HepG2 (cell line): Measurements from ENCODE around the gene RAD21L1. TPM values are rescaled to one million over a fixed set of nuclear protein-coding genes. Genes with fewer than 3 reads are reported as not detected.

Experiments used
- AFF4 ChIP-seq: sonication (generic); formaldehyde crosslinking; IDR thresholded peaks from 2 replicates; pipeline ENCODE4 v1.4.0; 2020; ENCODE audit warnings: missing genetic modification reagents
- EED ChIP-seq: sonication (generic); formaldehyde crosslinking; IDR thresholded peaks from 2 replicates; pipeline ENCODE4 v1.5.0; 2020; ENCODE audit warnings: mild to moderate bottlenecking, missing genetic modification reagents
- FLYWCH1 ChIP-seq: sonication (generic); formaldehyde crosslinking; IDR thresholded peaks from 2 replicates; pipeline ENCODE4 v1.8.1; 2023; ENCODE audit warnings: mild to moderate bottlenecking, missing genetic modification reagents
- HES4 ChIP-seq: sonication (generic); formaldehyde crosslinking; IDR thresholded peaks from 2 replicates; pipeline ENCODE4 v1.9.0; 2021; ENCODE audit warnings: mild to moderate bottlenecking, missing genetic modification reagents, borderline replicate concordance
- HNRNPUL1 ChIP-seq: fragments of 200-400 bp; formaldehyde crosslinking; IDR thresholded peaks from 2 replicates; pipeline ENCODE4 v1.6.1; 2017; ENCODE audit warnings: low read depth, mild to moderate bottlenecking, low read length, moderate library complexity
- KLF9 ChIP-seq: IDR thresholded peaks from 2 replicates; pipeline ENCODE4 v1.6.1; 2016; ENCODE audit warnings: low read depth
- MAX ChIP-seq: IDR thresholded peaks from 2 replicates; pipeline ENCODE4 v1.6.1; 2012; ENCODE audit warnings: inconsistent platforms
- NCOR1 ChIP-seq: fragments of 200-600 bp; sonication (generic); IDR thresholded peaks from 2 replicates; pipeline ENCODE4 v1.7.0; 2017; ENCODE audit warnings: antibody characterized with exemption, low read length, borderline replicate concordance
- NRL ChIP-seq: sonication (generic); formaldehyde crosslinking; IDR thresholded peaks from 2 replicates; pipeline ENCODE4 v1.5.0; 2020; ENCODE audit warnings: missing genetic modification reagents, mild to moderate bottlenecking, moderate library complexity, borderline replicate concordance
- PLSCR1 ChIP-seq: sonication (generic); formaldehyde crosslinking; IDR thresholded peaks from 2 replicates; pipeline ENCODE4 v1.5.0; 2020; ENCODE audit warnings: missing genetic modification reagents, mild to moderate bottlenecking, borderline replicate concordance
- PRMT3 ChIP-seq: sonication (generic); formaldehyde crosslinking; IDR thresholded peaks from 2 replicates; pipeline ENCODE4 v1.8.1; 2022; ENCODE audit warnings: low read depth, mild to moderate bottlenecking, moderate library complexity, missing genetic modification reagents, borderline replicate concordance
- RBAK ChIP-seq: sonication (generic); formaldehyde crosslinking; IDR thresholded peaks from 2 replicates; pipeline ENCODE4 v1.5.1; 2020; ENCODE audit warnings: mild to moderate bottlenecking, missing genetic modification reagents
- REXO4 ChIP-seq: sonication (generic); formaldehyde crosslinking; IDR thresholded peaks from 2 replicates; pipeline ENCODE4 v1.8.0; 2022; ENCODE audit warnings: missing genetic modification reagents, mild to moderate bottlenecking, borderline replicate concordance
- TCF7 ChIP-seq: sonication (generic); IDR thresholded peaks from 2 replicates; pipeline ENCODE4 v1.6.1; 2016; ENCODE audit warnings: antibody characterized with exemption, low read depth
- ZNF20 ChIP-seq: sonication (generic); formaldehyde crosslinking; IDR thresholded peaks from 2 replicates; pipeline ENCODE4 v1.4.0; 2020; ENCODE audit warnings: mild to moderate bottlenecking, moderate library complexity, missing genetic modification reagents
- ZNF260 ChIP-seq: sonication (generic); formaldehyde crosslinking; IDR thresholded peaks from 2 replicates; pipeline ENCODE4 v1.4.0; 2020; ENCODE audit warnings: missing genetic modification reagents, low read depth, mild to moderate bottlenecking, borderline replicate concordance
- ZNF337 ChIP-seq: sonication (generic); formaldehyde crosslinking; IDR thresholded peaks from 2 replicates; pipeline ENCODE4 v1.5.1; 2020; ENCODE audit warnings: missing genetic modification reagents, low read depth, mild to moderate bottlenecking, borderline replicate concordance
- ZNF383 ChIP-seq: sonication (generic); formaldehyde crosslinking; IDR thresholded peaks from 2 replicates; pipeline ENCODE4 v1.4.0; 2020; ENCODE audit warnings: missing genetic modification reagents, mild to moderate bottlenecking, borderline replicate concordance
- ZNF430 ChIP-seq: sonication (generic); formaldehyde crosslinking; IDR thresholded peaks from 2 replicates; pipeline ENCODE4 v1.9.0; 2021; ENCODE audit warnings: mild to moderate bottlenecking, missing genetic modification reagents
- ZNF530 ChIP-seq: sonication (generic); formaldehyde crosslinking; IDR thresholded peaks from 2 replicates; pipeline ENCODE4 v1.5.0; 2020; ENCODE audit warnings: low read depth, mild to moderate bottlenecking, missing genetic modification reagents
- ZNF552 ChIP-seq: sonication (generic); formaldehyde crosslinking; IDR thresholded peaks from 2 replicates; pipeline ENCODE4 v1.9.0; 2022; ENCODE audit warnings: missing genetic modification reagents, mild to moderate bottlenecking, borderline replicate concordance
- ZNF557 ChIP-seq: sonication (generic); formaldehyde crosslinking; IDR thresholded peaks from 2 replicates; pipeline ENCODE4 v1.4.0; 2020; ENCODE audit warnings: missing genetic modification reagents
- ZNF704 ChIP-seq: sonication (generic); formaldehyde crosslinking; IDR thresholded peaks from 2 replicates; pipeline ENCODE4 v1.8.1; 2023; ENCODE audit warnings: mild to moderate bottlenecking, inconsistent platforms, moderate library complexity, missing genetic modification reagents, borderline replicate concordance
- ZNF720 ChIP-seq: sonication (generic); formaldehyde crosslinking; IDR thresholded peaks from 2 replicates; pipeline ENCODE4 v1.4.0; 2020; ENCODE audit warnings: missing genetic modification reagents
- ZNF792 ChIP-seq: IDR thresholded peaks from 2 replicates; pipeline ENCODE4 v1.6.1; 2016
- polyA plus RNA-seq, 8 experiments: library from polyadenylated mRNA; depleted of rRNA in 3 of 8; stranded (reverse) in 7 of 8; unstranded in 1 of 8; fragments of >200 nt; fragmentation: Illumina TruSeq in 4 of 8; extraction: Trizol in 4 of 8; gene quantifications; 2 replicates each; pipeline versions ENCODE4 v1.2.1 to v1.2.3, GENCODE V29; 2011 to 2016; ENCODE audit warnings: low read depth in 4 of 8, missing spikeins in 1 of 8, mixed read lengths in 1 of 8; ENCODE audit not compliant: insufficient read depth in 1 of 8
- total RNA-seq, 5 experiments: library from RNA; depleted of rRNA; stranded (reverse); fragments of >200 nt; fragmentation: Illumina TruSeq; extraction: Trizol; gene quantifications; 2 replicates each; pipeline ENCODE4 v1.2.3, GENCODE V29; 2016; ENCODE audit warnings: low read depth in 1 of 5

Gene RAD21L1
- total and polyA plus RNA-seq, 2 of the 13 experiments (the other 11 are each of a cell fraction or from before 2014, with no cell fraction given), result not detected

GRCh38 chr20:1184638-1185315 lies 41.1 kb upstream of the RAD21L1 start, which contains the start of gene TMEM74B (continued):
- no peak for TF ChIP-seq TCF7
- no peak for TF ChIP-seq ZNF720
- TF ChIP-seq ZNF260 (CRISPR knock-in tag), result no peak
- 0 out of 2 replicates have a peak, but pooled peaks have one; percentile 64 for TF ChIP-seq HES4 (CRISPR knock-in tag)
- TF ChIP-seq FLYWCH1 (CRISPR knock-in tag), result no peak
- TF ChIP-seq ZNF552 (CRISPR knock-in tag), result no peak
- 0 out of 2 replicates have a peak, but pooled peaks have one; percentile 86 for TF ChIP-seq ZNF704 (CRISPR knock-in tag)
- no peak; the same call in 1 of the 2 replicates for TF ChIP-seq EED (CRISPR knock-in tag)
- TF ChIP-seq ZNF792 (CRISPR knock-in tag), result no peak
- TF ChIP-seq RBAK (CRISPR knock-in tag), result no peak
- 0 out of 2 replicates have a peak, but pooled peaks have one; percentile 36 for TF ChIP-seq ZNF430 (CRISPR knock-in tag)
- TF ChIP-seq PLSCR1 (CRISPR knock-in tag), result no peak
- peak; percentile 31; the same call in 1 of the 2 replicates for TF ChIP-seq ZNF337
- TF ChIP-seq ZNF20 (CRISPR knock-in tag), result no peak
- TF ChIP-seq AFF4 (CRISPR knock-in tag), result no peak
- no peak for TF ChIP-seq NCOR1
- peak; percentile 76 for TF ChIP-seq MAX
- no peak for TF ChIP-seq NRL (CRISPR knock-in tag)
- TF ChIP-seq REXO4 (CRISPR knock-in tag), result 0 out of 2 replicates have a peak, but pooled peaks have one; percentile 22
- no peak for TF ChIP-seq ZNF530 (CRISPR knock-in tag)
- no peak for TF ChIP-seq ZNF557 (CRISPR knock-in tag)
- no peak for TF ChIP-seq KLF9
- TF ChIP-seq PRMT3 (CRISPR knock-in tag), result no peak
- no peak for TF ChIP-seq ZNF383 (CRISPR knock-in tag)
- no peak for TF ChIP-seq HNRNPUL1
